GM23338 (cell line): ENCODE results near the gene NUDT9. TPM values are rescaled to one million over a fixed set of nuclear protein-coding genes. Genes with fewer than 3 reads are reported as not detected.

Experiments
- ATAC-seq: fragments of 200-7000 bp; cut with Tn5 transposase; 3 replicates; pipeline ENCODE4 v1.9.1; 2020
- DNase-seq: peaks from one replicate; pipeline ENCODE4 v3.0.0-alpha.2; 2015; ENCODE audit warnings: low spot score
- H2AFZ ChIP-seq: fragments of 200-600 bp; sonication (generic); 2 replicates; pipeline ENCODE4 v1.8.0; 2016; ENCODE audit warnings: antibody characterized with exemption, mild to moderate bottlenecking, moderate library complexity
- H3F3A ChIP-seq: fragments of 200-600 bp; sonication (generic); replicated peaks from 2 replicates; pipeline ENCODE4 v1.8.0; 2017; ENCODE audit warnings: antibody characterized with exemption, mixed run types, low read depth
- H3K27ac ChIP-seq: fragments of 200-600 bp; sonication (generic); 2 replicates; pipeline ENCODE4 v1.6.1; 2016; ENCODE audit warnings: low read depth
- H3K27me3 ChIP-seq: fragments of 200-600 bp; sonication (generic); 2 replicates; pipeline ENCODE4 v1.8.0; 2016; ENCODE audit warnings: mild to moderate bottlenecking, mixed run types, moderate library complexity; ENCODE audit not compliant: insufficient read depth
- H3K36me3 ChIP-seq: fragments of 200-600 bp; sonication (generic); 2 replicates; pipeline ENCODE4 v1.8.0; 2016; ENCODE audit warnings: mild to moderate bottlenecking; ENCODE audit not compliant: insufficient read depth
- H3K4me1 ChIP-seq: fragments of 200-600 bp; sonication (generic); 2 replicates; pipeline ENCODE4 v1.8.0; 2016; ENCODE audit warnings: mild to moderate bottlenecking, moderate library complexity; ENCODE audit not compliant: insufficient read depth
- H3K4me2 ChIP-seq: fragments of 200-600 bp; sonication (generic); 2 replicates; pipeline ENCODE4 v1.7.1; 2017; ENCODE audit warnings: mixed run types
- H3K4me3 ChIP-seq: fragments of 200-600 bp; sonication (generic); 2 replicates; pipeline ENCODE4 v1.6.1; 2016; ENCODE audit warnings: mixed run types
- H3K79me2 ChIP-seq: fragments of 200-600 bp; sonication (generic); replicated peaks from 2 replicates; pipeline ENCODE4 v1.8.0; 2017; ENCODE audit warnings: mild to moderate bottlenecking; ENCODE audit not compliant: insufficient read depth
- H3K9me2 ChIP-seq: fragments of 200-600 bp; sonication (generic); 2 replicates; pipeline ENCODE4 v1.8.0; 2017; ENCODE audit not compliant: insufficient read depth
- H4K20me1 ChIP-seq: fragments of 200-600 bp; sonication (generic); replicated peaks from 2 replicates; pipeline ENCODE4 v1.8.0; 2017; ENCODE audit warnings: mild to moderate bottlenecking; ENCODE audit not compliant: insufficient read depth
- H3K27ac Mint-ChIP-seq: 2 replicates; pipeline ENCODE4 v1.8.0; 2020; ENCODE audit warnings: inconsistent platforms, mild to moderate bottlenecking, moderate library complexity, mixed read lengths
- H3K27me3 Mint-ChIP-seq: 3 replicates; pipeline ENCODE4 v1.8.0; 2022; ENCODE audit warnings: low read depth, mild to moderate bottlenecking, moderate library complexity, mixed read lengths, inconsistent platforms; ENCODE audit not compliant: insufficient read depth, poor library complexity
- H3K36me3 Mint-ChIP-seq: 3 replicates; pipeline ENCODE4 v1.8.0; 2021; ENCODE audit warnings: low read depth, mild to moderate bottlenecking, inconsistent platforms, moderate library complexity, mixed read lengths
- H3K4me1 Mint-ChIP-seq: 3 replicates; pipeline ENCODE4 v1.8.0; 2020; ENCODE audit warnings: mild to moderate bottlenecking, inconsistent platforms, mixed read lengths
- H3K4me3 Mint-ChIP-seq: 3 replicates; pipeline ENCODE4 v1.8.0; 2021; ENCODE audit warnings: moderate library complexity, mild to moderate bottlenecking, inconsistent platforms, mixed read lengths
- H3K9me3 Mint-ChIP-seq: 3 replicates; pipeline ENCODE4 v1.8.0; 2020; ENCODE audit warnings: moderate library complexity, mild to moderate bottlenecking, inconsistent platforms, mixed read lengths
- EZH2 ChIP-seq: fragments of 200-600 bp; sonication (generic); IDR thresholded peaks from one replicate; pipeline ENCODE4 v1.8.0; 2017; ENCODE audit warnings: antibody characterized with exemption, mild to moderate bottlenecking, low read depth; ENCODE audit not compliant: unreplicated experiment
- EZH2phosphoT487 ChIP-seq: fragments of 200-600 bp; sonication (generic); IDR thresholded peaks from one replicate; pipeline ENCODE4 v1.8.1; 2018; ENCODE audit warnings: antibody characterized with exemption; ENCODE audit not compliant: unreplicated experiment
- NANOG ChIP-seq: IDR thresholded peaks from 2 replicates; pipeline ENCODE4 v1.6.1; 2016; ENCODE audit warnings: antibody characterized with exemption, borderline replicate concordance
- POLR2AphosphoS5 ChIP-seq: IDR thresholded peaks from 2 replicates; pipeline ENCODE4 v1.6.1; 2016; ENCODE audit warnings: antibody characterized with exemption, low read depth
- STAT1 ChIP-seq: IDR thresholded peaks from one replicate; pipeline ENCODE4 v1.6.1; 2016; ENCODE audit warnings: antibody characterized with exemption; ENCODE audit not compliant: unreplicated experiment
- ZNF331 ChIP-seq: fragments of 250-450 bp; sonication (Bioruptor Pico); IDR thresholded peaks from 2 replicates; pipeline ENCODE4 v1.5.0; 2020; ENCODE audit warnings: low read depth, mild to moderate bottlenecking, moderate library complexity
- polyA plus RNA-seq: library from polyadenylated mRNA; unstranded; fragments of >200 nt; fragmentation: Nextera tagmentation; extraction: Ambion mirVana; gene quantifications from 2 replicates; pipeline ENCODE4 v1.2.1, GENCODE V29; 2016
- total RNA-seq: library from RNA; depleted of rRNA; stranded (reverse); fragments of >200 nt; shearing (Covaris generic); gene quantifications from 2 replicates; pipeline ENCODE4 v1.2.3, GENCODE V29; 2014
- TF ChIP-seq, protein P1 (sequence below), 2 experiments: fragments of 200-600 bp in 1 of 2; sonication (generic) in 1 of 2; conservative IDR thresholded peaks; 2 replicates each; pipeline versions ENCODE4 v1.5.1 to v1.6.1; 2016 to 2017; ENCODE audit warnings: antibody characterized with exemption in 2 of 2, low read depth in 2 of 2, mild to moderate bottlenecking in 2 of 2, moderate library complexity in 1 of 2
- TF ChIP-seq, protein P2 (sequence below): IDR thresholded peaks from 2 replicates; pipeline ENCODE4 v1.6.1; 2016; ENCODE audit warnings: antibody characterized with exemption
- TF ChIP-seq, protein P3 (sequence below): IDR thresholded peaks from one replicate; pipeline ENCODE4 v1.6.1; 2018; ENCODE audit warnings: antibody characterized with exemption; ENCODE audit not compliant: unreplicated experiment

NUDT9 gene
- total and polyA plus RNA-seq, 2 experiments from 2014 or later = 22.9 to 43.4 TPM

DNA sequence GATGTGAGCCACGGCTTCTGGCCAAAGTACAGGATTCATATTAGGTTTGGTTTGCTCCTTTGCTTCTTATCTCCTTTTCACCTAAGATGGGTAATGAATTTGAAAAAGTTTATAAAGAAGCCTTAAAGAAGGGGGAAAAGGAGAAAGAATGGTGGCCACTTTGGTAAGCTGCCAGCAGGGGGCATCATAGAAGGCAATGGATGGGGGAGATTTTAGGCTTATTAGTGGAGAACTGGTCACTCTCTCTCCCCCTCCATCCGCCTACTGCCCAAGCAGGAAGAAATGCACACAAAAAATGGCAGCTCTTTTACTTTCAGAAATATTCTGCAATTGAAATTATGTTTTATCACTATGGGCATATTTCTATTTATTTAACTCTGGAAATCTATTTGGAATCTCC lies 74.8 kb downstream of the NUDT9 start:
- Mint-ChIP-seq H3K9me3 (no peaks in the 10 kb centered on the region; the same call in 2 of the 3 replicates), H3K4me3 (no peak overlapping the region), H3K36me3 (peaks cover 4% of the 10 kb centered on the region; the same call in 2 of the 3 replicates), H3K4me1 (no peaks in the 10 kb centered on the region), H3K27ac (no peak overlapping the region), H3K27me3 (no peaks in the 10 kb centered on the region)
- no peaks in the 10 kb centered on the region for H3F3A ChIP-seq
- DNase-seq (peak; percentile 72), ATAC-seq (peak; percentile 45; the same call in 2 of the 3 replicates)
- H2AFZ ChIP-seq = no peak overlapping the region
- TF ChIP-seq, protein P1, sequence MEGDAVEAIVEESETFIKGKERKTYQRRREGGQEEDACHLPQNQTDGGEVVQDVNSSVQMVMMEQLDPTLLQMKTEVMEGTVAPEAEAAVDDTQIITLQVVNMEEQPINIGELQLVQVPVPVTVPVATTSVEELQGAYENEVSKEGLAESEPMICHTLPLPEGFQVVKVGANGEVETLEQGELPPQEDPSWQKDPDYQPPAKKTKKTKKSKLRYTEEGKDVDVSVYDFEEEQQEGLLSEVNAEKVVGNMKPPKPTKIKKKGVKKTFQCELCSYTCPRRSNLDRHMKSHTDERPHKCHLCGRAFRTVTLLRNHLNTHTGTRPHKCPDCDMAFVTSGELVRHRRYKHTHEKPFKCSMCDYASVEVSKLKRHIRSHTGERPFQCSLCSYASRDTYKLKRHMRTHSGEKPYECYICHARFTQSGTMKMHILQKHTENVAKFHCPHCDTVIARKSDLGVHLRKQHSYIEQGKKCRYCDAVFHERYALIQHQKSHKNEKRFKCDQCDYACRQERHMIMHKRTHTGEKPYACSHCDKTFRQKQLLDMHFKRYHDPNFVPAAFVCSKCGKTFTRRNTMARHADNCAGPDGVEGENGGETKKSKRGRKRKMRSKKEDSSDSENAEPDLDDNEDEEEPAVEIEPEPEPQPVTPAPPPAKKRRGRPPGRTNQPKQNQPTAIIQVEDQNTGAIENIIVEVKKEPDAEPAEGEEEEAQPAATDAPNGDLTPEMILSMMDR (conservative IDR thresholded peaks at IDR 0.05; ENCODE audit: low read depth in 2 of 2) = peak; percentile 78 to 85
- no peak for TF ChIP-seq STAT1
- no peaks in the 10 kb centered on the region for H3K36me3 ChIP-seq
- H3K4me1 ChIP-seq = no peaks in the 10 kb centered on the region
- H3K79me2 ChIP-seq = no peaks in the 10 kb centered on the region
- no peak overlapping the region for H3K4me3 ChIP-seq
- no peak overlapping the region for H3K27ac ChIP-seq
- H3K27me3 ChIP-seq = no peaks in the 10 kb centered on the region
- peaks cover 15% of the 10 kb centered on the region for H3K9me2 ChIP-seq
- H3K4me2 ChIP-seq = no peak overlapping the region
- H4K20me1 ChIP-seq = no peaks in the 10 kb centered on the region

DNA sequence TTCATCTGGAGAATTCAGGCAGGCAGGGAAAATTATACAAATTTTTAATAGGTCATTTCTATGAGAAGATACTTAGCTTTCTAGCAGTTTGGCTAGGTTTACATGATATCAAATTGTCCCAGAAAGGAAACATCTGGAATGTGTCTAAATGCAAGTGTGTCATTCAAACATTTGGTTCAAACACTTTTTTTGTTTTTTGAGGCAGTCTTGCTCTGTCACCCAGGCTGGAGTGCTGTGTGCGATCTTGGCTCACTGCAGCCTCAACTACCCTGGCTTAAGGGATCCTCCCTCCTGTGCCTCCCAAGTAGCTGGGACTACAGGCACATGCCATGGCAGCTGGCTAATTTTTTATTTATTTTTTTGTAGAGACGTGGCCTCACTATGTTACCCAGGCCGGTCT lies 75.2 kb downstream of the NUDT9 start:
- peaks cover 14% of the 10 kb centered on the region for H3K9me2 ChIP-seq
- no peak overlapping the region for H3K4me3 ChIP-seq
- no peaks in the 10 kb centered on the region for H3K27me3 Mint-ChIP-seq
- no peaks in the 10 kb centered on the region for H3K4me1 Mint-ChIP-seq
- H3K4me2 ChIP-seq = no peak overlapping the region
- no peak overlapping the region for H3K27ac Mint-ChIP-seq
- no peaks in the 10 kb centered on the region; the same call in 2 of the 3 replicates for H3K9me3 Mint-ChIP-seq
- no peaks in the 10 kb centered on the region for H3K79me2 ChIP-seq
- H3K27ac ChIP-seq = no peak overlapping the region
- no peaks in the 10 kb centered on the region for H3K36me3 ChIP-seq
- H3F3A ChIP-seq = no peaks in the 10 kb centered on the region
- peaks cover 4% of the 10 kb centered on the region; the same call in 2 of the 3 replicates for H3K36me3 Mint-ChIP-seq
- H3K4me3 Mint-ChIP-seq = no peak overlapping the region
- no peak overlapping the region for H2AFZ ChIP-seq
- DNase-seq (no peak), ATAC-seq (no peak)
- no peaks in the 10 kb centered on the region for H3K27me3 ChIP-seq
- H3K4me1 ChIP-seq = no peaks in the 10 kb centered on the region
- H4K20me1 ChIP-seq = no peaks in the 10 kb centered on the region
- TF ChIP-seq EZH2 (no peak), STAT1 (no peak), ZNF331 (CRISPR knock-in tag) (no peak), POLR2AphosphoS5 (no peak), NANOG (no peak), EZH2phosphoT487 (no peak)
- TF ChIP-seq, protein P2, sequence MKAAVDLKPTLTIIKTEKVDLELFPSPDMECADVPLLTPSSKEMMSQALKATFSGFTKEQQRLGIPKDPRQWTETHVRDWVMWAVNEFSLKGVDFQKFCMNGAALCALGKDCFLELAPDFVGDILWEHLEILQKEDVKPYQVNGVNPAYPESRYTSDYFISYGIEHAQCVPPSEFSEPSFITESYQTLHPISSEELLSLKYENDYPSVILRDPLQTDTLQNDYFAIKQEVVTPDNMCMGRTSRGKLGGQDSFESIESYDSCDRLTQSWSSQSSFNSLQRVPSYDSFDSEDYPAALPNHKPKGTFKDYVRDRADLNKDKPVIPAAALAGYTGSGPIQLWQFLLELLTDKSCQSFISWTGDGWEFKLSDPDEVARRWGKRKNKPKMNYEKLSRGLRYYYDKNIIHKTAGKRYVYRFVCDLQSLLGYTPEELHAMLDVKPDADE = no peak
- TF ChIP-seq, protein P1 (conservative IDR thresholded peaks at IDR 0.05; ENCODE audit: low read depth in 2 of 2) = no peak
- TF ChIP-seq, protein P3, sequence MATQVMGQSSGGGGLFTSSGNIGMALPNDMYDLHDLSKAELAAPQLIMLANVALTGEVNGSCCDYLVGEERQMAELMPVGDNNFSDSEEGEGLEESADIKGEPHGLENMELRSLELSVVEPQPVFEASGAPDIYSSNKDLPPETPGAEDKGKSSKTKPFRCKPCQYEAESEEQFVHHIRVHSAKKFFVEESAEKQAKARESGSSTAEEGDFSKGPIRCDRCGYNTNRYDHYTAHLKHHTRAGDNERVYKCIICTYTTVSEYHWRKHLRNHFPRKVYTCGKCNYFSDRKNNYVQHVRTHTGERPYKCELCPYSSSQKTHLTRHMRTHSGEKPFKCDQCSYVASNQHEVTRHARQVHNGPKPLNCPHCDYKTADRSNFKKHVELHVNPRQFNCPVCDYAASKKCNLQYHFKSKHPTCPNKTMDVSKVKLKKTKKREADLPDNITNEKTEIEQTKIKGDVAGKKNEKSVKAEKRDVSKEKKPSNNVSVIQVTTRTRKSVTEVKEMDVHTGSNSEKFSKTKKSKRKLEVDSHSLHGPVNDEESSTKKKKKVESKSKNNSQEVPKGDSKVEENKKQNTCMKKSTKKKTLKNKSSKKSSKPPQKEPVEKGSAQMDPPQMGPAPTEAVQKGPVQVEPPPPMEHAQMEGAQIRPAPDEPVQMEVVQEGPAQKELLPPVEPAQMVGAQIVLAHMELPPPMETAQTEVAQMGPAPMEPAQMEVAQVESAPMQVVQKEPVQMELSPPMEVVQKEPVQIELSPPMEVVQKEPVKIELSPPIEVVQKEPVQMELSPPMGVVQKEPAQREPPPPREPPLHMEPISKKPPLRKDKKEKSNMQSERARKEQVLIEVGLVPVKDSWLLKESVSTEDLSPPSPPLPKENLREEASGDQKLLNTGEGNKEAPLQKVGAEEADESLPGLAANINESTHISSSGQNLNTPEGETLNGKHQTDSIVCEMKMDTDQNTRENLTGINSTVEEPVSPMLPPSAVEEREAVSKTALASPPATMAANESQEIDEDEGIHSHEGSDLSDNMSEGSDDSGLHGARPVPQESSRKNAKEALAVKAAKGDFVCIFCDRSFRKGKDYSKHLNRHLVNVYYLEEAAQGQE = no peak
